Measurements from ENCODE around the gene MPO. TPM values are rescaled to one million over a fixed set of nuclear protein-coding genes. Genes with fewer than 3 reads are reported as not detected.

MPO gene
- total RNA-seq, 3 donors from 2014 or later = 0.19 TPM; not detected in 2

- intact Hi-C loops (cut with DNase I, micrococcal nuclease) = no loop called here
- no peaks in the 10 kb centered on the region for H3K9me3 ChIP-seq
- ATAC-seq (no peak), DNase-seq (no peak)
- no peak overlapping the region for H3K4me3 ChIP-seq
- TF ChIP-seq CTCF (IDR thresholded peaks at IDR 0.05) = no peak
- H3K4me1 ChIP-seq (ENCODE audit: low read depth) = no peaks in the 10 kb centered on the region
- no peaks in the 10 kb centered on the region for H3K36me3 ChIP-seq (ENCODE audit: low read depth)
Observed at GRCh38 chr17:58284613-58285421, 4.1 kb upstream of the MPO start.

- H3K36me3 ChIP-seq (ENCODE audit: low read depth) = no peaks in the 10 kb centered on the region
- DNase-seq (no peak), ATAC-seq (no peak)
- no peaks in the 10 kb centered on the region for H3K4me1 ChIP-seq (ENCODE audit: low read depth)
- H3K4me3 ChIP-seq = no peak overlapping the region
- no peaks in the 10 kb centered on the region for H3K9me3 ChIP-seq
- no peak for TF ChIP-seq CTCF (IDR thresholded peaks at IDR 0.05)
- intact Hi-C loops (cut with DNase I, micrococcal nuclease) = no loop called here
Observed at GRCh38 chr17:58283674-58284612, 3.2 kb upstream of the MPO start.

GRCh38 chr17:58282442-58282841 is 1.7 kb upstream of the MPO start:
- Histone ChIP-seq H3K4me3 (no peak overlapping the region), H3K4me1 (ENCODE audit: low read depth) (no peaks in the 10 kb centered on the region), H3K36me3 (ENCODE audit: low read depth) (no peaks in the 10 kb centered on the region), H3K9me3 (no peaks in the 10 kb centered on the region)
- intact Hi-C loops (cut with DNase I, micrococcal nuclease) = no loop called here
- DNase-seq = no peak
- no peak for ATAC-seq
- no peak for TF ChIP-seq CTCF (IDR thresholded peaks at IDR 0.05)

- DNase-seq = no peak
- no peak for ATAC-seq
- Histone ChIP-seq H3K9me3 (no peaks in the 10 kb centered on the region), H3K4me1 (ENCODE audit: low read depth) (no peaks in the 10 kb centered on the region), H3K36me3 (ENCODE audit: low read depth) (no peaks in the 10 kb centered on the region), H3K4me3 (no peak overlapping the region)
- no peak for TF ChIP-seq CTCF (IDR thresholded peaks at IDR 0.05)
- intact Hi-C loops (cut with DNase I, micrococcal nuclease) = no loop called here
Observed at GRCh38 chr17:58281511-58282011, 826 bp upstream of the MPO start.

GRCh38 chr17:58279736-58280479 is 827 bp downstream of the MPO start:
- Histone ChIP-seq H3K4me1 (ENCODE audit: low read depth) (no peaks in the 10 kb centered on the region), H3K36me3 (ENCODE audit: low read depth) (no peaks in the 10 kb centered on the region), H3K4me3 (no peak overlapping the region), H3K9me3 (no peaks in the 10 kb centered on the region)
- DNase-seq (peak in 1 of 3 donors; percentile 49), ATAC-seq (no peak)
- TF ChIP-seq CTCF (IDR thresholded peaks at IDR 0.05) = no peak
- intact Hi-C loops (cut with DNase I, micrococcal nuclease) = no loop called here

Measured in mucosa of descending colon (tissue), 3 donors.